Neuronal stem cell (in vitro differentiated cells): Measurements from ENCODE around the gene DTHD1.

Source experiments
- DNase-seq: peaks from one replicate; pipeline ENCODE4 v3.0.0-alpha.2; 2013; ENCODE audit warnings: low spot score
- H2AFZ ChIP-seq: one replicate; pipeline ENCODE4 v1.6.1; 2013; ENCODE audit warnings: mild to moderate bottlenecking, low read length, inconsistent platforms
- H2AK5ac ChIP-seq: 2 replicates; pipeline ENCODE4 v1.6.1; 2013; ENCODE audit warnings: low read depth, mild to moderate bottlenecking, inconsistent platforms, low read length, moderate library complexity, mixed read lengths
- H2BK120ac ChIP-seq: 2 replicates; pipeline ENCODE4 v1.6.1; 2013; ENCODE audit warnings: low read depth, mild to moderate bottlenecking, inconsistent platforms, low read length, moderate library complexity, mixed read lengths
- H2BK12ac ChIP-seq: one replicate; pipeline ENCODE4 v1.6.1; 2013; ENCODE audit warnings: low read length, inconsistent platforms
- H2BK15ac ChIP-seq: 2 replicates; pipeline ENCODE4 v1.6.1; 2013; ENCODE audit warnings: mild to moderate bottlenecking, low read length, inconsistent platforms, mixed read lengths
- H2BK5ac ChIP-seq: one replicate; pipeline ENCODE4 v1.6.1; 2013; ENCODE audit warnings: inconsistent platforms, mild to moderate bottlenecking, low read length, moderate library complexity
- H3K14ac ChIP-seq: one replicate; pipeline ENCODE4 v1.6.1; 2013; ENCODE audit warnings: low read length, inconsistent platforms
- H3K18ac ChIP-seq: 2 replicates; pipeline ENCODE4 v1.6.1; 2013; ENCODE audit warnings: low read length, inconsistent platforms
- H3K23ac ChIP-seq: 2 replicates; pipeline ENCODE4 v1.6.1; 2013; ENCODE audit warnings: low read depth, mild to moderate bottlenecking, mixed read lengths, low read length, inconsistent platforms; ENCODE audit not compliant: poor library complexity
- H3K27ac ChIP-seq: replicated peaks from 3 replicates; pipeline ENCODE4 v1.5.1; 2013; ENCODE audit warnings: low read length, inconsistent platforms
- H3K27me3 ChIP-seq, 3 experiments: 2 replicates each; pipeline ENCODE4 v1.6.1; 2013; ENCODE audit warnings: low read length in 3 of 3, mild to moderate bottlenecking in 2 of 3, inconsistent platforms in 1 of 3, low read depth in 1 of 3, mixed read lengths in 1 of 3, moderate library complexity in 1 of 3; ENCODE audit not compliant: control insufficient read depth in 3 of 3, insufficient read depth in 3 of 3
- H3K36me3 ChIP-seq, 2 donors: replicated peaks in 1 of 2; 2 replicates each; pipeline ENCODE4 v1.6.1; 2013; ENCODE audit warnings: low read length in 2 of 2; ENCODE audit not compliant: control insufficient read depth in 2 of 2, insufficient read depth in 2 of 2
- H3K4ac ChIP-seq: 2 replicates; pipeline ENCODE4 v1.6.1; 2013; ENCODE audit warnings: inconsistent platforms, mild to moderate bottlenecking, low read length, moderate library complexity
- H3K4me1 ChIP-seq, 2 donors: 1 replicate in 1 of 2; 2 replicates in 1 of 2; pipeline ENCODE4 v1.6.1; 2013; ENCODE audit warnings: low read length in 2 of 2, low read depth in 1 of 2; ENCODE audit not compliant: control insufficient read depth in 2 of 2, insufficient read depth in 1 of 2
- H3K4me2 ChIP-seq: one replicate; pipeline ENCODE4 v1.6.1; 2013; ENCODE audit warnings: mild to moderate bottlenecking, low read length, inconsistent platforms; ENCODE audit not compliant: insufficient read depth, poor library complexity, severe bottlenecking
- H3K4me3 ChIP-seq, 2 donors: 2 replicates each; pipeline ENCODE4 v1.5.1; 2013; ENCODE audit warnings: low read length in 2 of 2, mild to moderate bottlenecking in 2 of 2, inconsistent platforms in 1 of 2, moderate library complexity in 1 of 2
- H3K79me1 ChIP-seq: one replicate; pipeline ENCODE4 v1.6.1; 2013; ENCODE audit warnings: low read depth, mild to moderate bottlenecking, inconsistent platforms, low read length, moderate library complexity
- H3K9ac ChIP-seq: one replicate; pipeline ENCODE4 v1.6.1; 2013; ENCODE audit warnings: mild to moderate bottlenecking, low read depth, low read length, inconsistent platforms; ENCODE audit not compliant: poor library complexity
- H3K9me3 ChIP-seq, 2 donors: replicated peaks in 1 of 2; 2 replicates each; pipeline versions ENCODE3 to v1.6.1; 2013; ENCODE audit warnings: low read length in 2 of 2, mild to moderate bottlenecking in 2 of 2, inconsistent platforms in 1 of 2, low read depth in 1 of 2, mixed read lengths in 1 of 2, moderate library complexity in 1 of 2; ENCODE audit not compliant: control insufficient read depth in 2 of 2, insufficient read depth in 1 of 2
- H4K8ac ChIP-seq: one replicate; pipeline ENCODE4 v1.6.1; 2013; ENCODE audit warnings: low read depth, mild to moderate bottlenecking, inconsistent platforms, low read length, moderate library complexity
- H4K91ac ChIP-seq: one replicate; pipeline ENCODE4 v1.6.1; 2013; ENCODE audit warnings: low read length, low read depth, mild to moderate bottlenecking, inconsistent platforms; ENCODE audit not compliant: poor library complexity
- WGBS, 2 donors: extraction: QIAGEN DNeasy Blood & Tissue Kit; methylation state at CpG; one replicate each; pipeline ENCODE4 v1.1.7; 2013; ENCODE audit warnings: missing lambda C conversion rate in 2 of 2, mixed read lengths in 1 of 2; ENCODE audit not compliant: insufficient read length in 2 of 2, insufficient replicate concordance in 1 of 2; ENCODE audit errors: extremely low coverage in 2 of 2; 5-methylcytosine and 5-hydroxymethylcytosine counted together

The DTHD1 gene

GRCh38 chr4:36313301-36313700 lies 31.9 kb downstream of the DTHD1 start:
- no peaks in the 10 kb centered on the region for H3K4me1 ChIP-seq
- H2BK120ac ChIP-seq, result no peak overlapping the region
- H3K36me3 ChIP-seq, result no peaks in the 10 kb centered on the region
- H3K18ac ChIP-seq, result no peak overlapping the region
- no peak overlapping the region for H3K4ac ChIP-seq
- H3K27ac ChIP-seq, result no peak overlapping the region
- H3K23ac ChIP-seq, result no peak overlapping the region
- H3K9ac ChIP-seq, result no peak overlapping the region
- no peak overlapping the region for H3K4me2 ChIP-seq
- no peaks in the 10 kb centered on the region for H3K9me3 ChIP-seq
- no peak overlapping the region for H2AK5ac ChIP-seq
- no peaks in the 10 kb centered on the region for H3K27me3 ChIP-seq
- no peak overlapping the region for H2AFZ ChIP-seq
- H3K14ac ChIP-seq, result no peak overlapping the region
- H3K79me1 ChIP-seq, result no peaks in the 10 kb centered on the region
- no peak overlapping the region for H3K4me3 ChIP-seq
- H4K8ac ChIP-seq, result no peak overlapping the region
- no peak overlapping the region for H2BK12ac ChIP-seq
- no peak for DNase-seq
- no peak overlapping the region for H2BK5ac ChIP-seq
- no peak overlapping the region for H4K91ac ChIP-seq
- H2BK15ac ChIP-seq, result no peak overlapping the region

- H3K9ac ChIP-seq, result no peak overlapping the region
- H2AFZ ChIP-seq, result no peak overlapping the region
- no peak overlapping the region for H2BK120ac ChIP-seq
- H3K23ac ChIP-seq, result no peak overlapping the region
- WGBS, 2 donors, result no CpG with 5 or more reads among the region's 1 CpG
- H2BK5ac ChIP-seq, result no peak overlapping the region
- no peak overlapping the region for H4K91ac ChIP-seq
- no peak overlapping the region for H4K8ac ChIP-seq
- no peak overlapping the region for H3K18ac ChIP-seq
- no peaks in the 10 kb centered on the region for H3K79me1 ChIP-seq
- H3K36me3 ChIP-seq, result no peaks in the 10 kb centered on the region
- H2BK12ac ChIP-seq, result no peak overlapping the region
- H3K4me3 ChIP-seq, result no peak overlapping the region
- H3K9me3 ChIP-seq, result no peaks in the 10 kb centered on the region
- no peak overlapping the region for H2BK15ac ChIP-seq
- H3K27ac ChIP-seq, result no peak overlapping the region
- no peaks in the 10 kb centered on the region for H3K4me1 ChIP-seq
- no peak for DNase-seq
- no peak overlapping the region for H2AK5ac ChIP-seq
- no peak overlapping the region for H3K14ac ChIP-seq
- H3K27me3 ChIP-seq, result no peaks in the 10 kb centered on the region
- H3K4ac ChIP-seq, result no peak overlapping the region
- H3K4me2 ChIP-seq, result no peak overlapping the region
These were observed 32.3 kb downstream of the DTHD1 start for GRCh38 chr4:36313703-36314102.

GRCh38 chr4:36316607-36317006 lies 35.2 kb downstream of the DTHD1 start:
- Histone ChIP-seq H3K18ac (no peak overlapping the region), H2BK120ac (no peak overlapping the region), H2BK5ac (no peak overlapping the region), H3K14ac (no peak overlapping the region), H4K91ac (no peak overlapping the region), H2AFZ (no peak overlapping the region), H3K4ac (no peak overlapping the region), H2BK15ac (no peak overlapping the region), H3K9ac (no peak overlapping the region), H3K27me3 (no peaks in the 10 kb centered on the region), H4K8ac (no peak overlapping the region), H3K4me2 (no peak overlapping the region), H3K4me1 (no peaks in the 10 kb centered on the region), H3K4me3 (no peak overlapping the region), H3K27ac (no peak overlapping the region), H3K36me3 (no peaks in the 10 kb centered on the region), H3K23ac (no peak overlapping the region), H2BK12ac (no peak overlapping the region), H2AK5ac (no peak overlapping the region), H3K79me1 (no peaks in the 10 kb centered on the region), H3K9me3 (no peaks in the 10 kb centered on the region)
- no peak for DNase-seq

- Histone ChIP-seq H3K14ac (no peak overlapping the region), H3K4me2 (no peak overlapping the region), H4K8ac (no peak overlapping the region), H2BK15ac (no peak overlapping the region), H2BK5ac (no peak overlapping the region), H3K4me1 (no peaks in the 10 kb centered on the region), H3K18ac (no peak overlapping the region), H3K4me3 (no peak overlapping the region), H2AK5ac (no peak overlapping the region), H4K91ac (no peak overlapping the region), H2AFZ (no peak overlapping the region), H2BK120ac (no peak overlapping the region), H3K36me3 (no peaks in the 10 kb centered on the region), H3K27me3 (no peaks in the 10 kb centered on the region), H3K9me3 (no peaks in the 10 kb centered on the region), H3K9ac (no peak overlapping the region), H3K79me1 (no peaks in the 10 kb centered on the region), H3K27ac (no peak overlapping the region), H3K4ac (no peak overlapping the region), H3K23ac (no peak overlapping the region), H2BK12ac (no peak overlapping the region)
- no peak for DNase-seq
- WGBS, 2 donors, result no CpG with 5 or more reads among the region's 1 CpG
These were observed 36.3 kb downstream of the DTHD1 start for GRCh38 chr4:36317721-36318120.
